Measurements from ENCODE around the gene RNF130. TPM values are rescaled to one million over a fixed set of nuclear protein-coding genes. Genes with fewer than 3 reads are reported as not detected.

Gene RNF130
- total RNA-seq, 1 donor from 2014 or later, result 104 TPM

GRCh38 chr5:180114304-180115003, 42.9 kb upstream of the RNF130 start:
- H3K36me3 Mint-ChIP-seq (ENCODE audit: unreplicated experiment), result peaks cover 3% of the 10 kb centered on the region
- TF ChIP-seq CTCF (IDR thresholded peaks at IDR 0.05; ENCODE audit: partially characterized antibody, unreplicated experiment), result no peak
- H3K9me3 Mint-ChIP-seq (ENCODE audit: unreplicated experiment), result peaks cover 4% of the 10 kb centered on the region
- H3K4me3 Mint-ChIP-seq (ENCODE audit: unreplicated experiment), result no peak overlapping the region
- no peak for DNase-seq
- no peak overlapping the region for H3K27ac Mint-ChIP-seq (ENCODE audit: unreplicated experiment)
- H3K27me3 Mint-ChIP-seq (ENCODE audit: unreplicated experiment), result peaks cover 4% of the 10 kb centered on the region
- peaks cover 3% of the 10 kb centered on the region for H3K4me1 Mint-ChIP-seq (ENCODE audit: low read depth, unreplicated experiment)

- H3K27ac Mint-ChIP-seq (ENCODE audit: unreplicated experiment), result no peak overlapping the region
- peaks cover 3% of the 10 kb centered on the region for H3K4me1 Mint-ChIP-seq (ENCODE audit: low read depth, unreplicated experiment)
- H3K36me3 Mint-ChIP-seq (ENCODE audit: unreplicated experiment), result peaks cover 5% of the 10 kb centered on the region
- H3K9me3 Mint-ChIP-seq (ENCODE audit: unreplicated experiment), result peaks cover 4% of the 10 kb centered on the region
- no peak for TF ChIP-seq CTCF (IDR thresholded peaks at IDR 0.05; ENCODE audit: partially characterized antibody, unreplicated experiment)
- no peak overlapping the region for H3K4me3 Mint-ChIP-seq (ENCODE audit: unreplicated experiment)
- H3K27me3 Mint-ChIP-seq (ENCODE audit: unreplicated experiment), result peaks cover 4% of the 10 kb centered on the region
- no peak for DNase-seq
These were observed 42.2 kb upstream of the RNF130 start for GRCh38 chr5:180113660-180114303.

- H3K4me3 Mint-ChIP-seq (ENCODE audit: unreplicated experiment), result no peak overlapping the region
- H3K9me3 Mint-ChIP-seq (ENCODE audit: unreplicated experiment), result peaks cover 2% of the 10 kb centered on the region
- peaks cover 6% of the 10 kb centered on the region for H3K27me3 Mint-ChIP-seq (ENCODE audit: unreplicated experiment)
- no peak for DNase-seq
- peaks cover 11% of the 10 kb centered on the region for H3K36me3 Mint-ChIP-seq (ENCODE audit: unreplicated experiment)
- no peak overlapping the region for H3K27ac Mint-ChIP-seq (ENCODE audit: unreplicated experiment)
- H3K4me1 Mint-ChIP-seq (ENCODE audit: low read depth, unreplicated experiment), result no peaks in the 10 kb centered on the region
- no peak for TF ChIP-seq CTCF (IDR thresholded peaks at IDR 0.05; ENCODE audit: partially characterized antibody, unreplicated experiment)
These were observed 40.8 kb upstream of the RNF130 start for GRCh38 chr5:180112181-180112861.

- peaks cover 19% of the 10 kb centered on the region for H3K36me3 Mint-ChIP-seq (ENCODE audit: unreplicated experiment)
These were observed 39.9 kb upstream of the RNF130 start for GRCh38 chr5:180111273-180112002.

More at GRCh38 chr5:180111273-180112002, 39.9 kb upstream of the RNF130 start:
- Mint-ChIP-seq H3K4me3 (ENCODE audit: unreplicated experiment) (no peak overlapping the region), H3K9me3 (ENCODE audit: unreplicated experiment) (peaks cover 4% of the 10 kb centered on the region), H3K4me1 (ENCODE audit: low read depth, unreplicated experiment) (no peaks in the 10 kb centered on the region), H3K27ac (ENCODE audit: unreplicated experiment) (no peak overlapping the region), H3K27me3 (ENCODE audit: unreplicated experiment) (peaks cover 6% of the 10 kb centered on the region)
- no peak for TF ChIP-seq CTCF (IDR thresholded peaks at IDR 0.05; ENCODE audit: partially characterized antibody, unreplicated experiment)
- no peak for DNase-seq
